A673 (cell line): Measurements from ENCODE around the gene MAVS. TPM values are rescaled to one million over a fixed set of nuclear protein-coding genes. Genes with fewer than 3 reads are reported as not detected.

Source experiments
- BruUV-seq: library from RNA; stranded (reverse); fragments of 400-500 nt; replicated peaks from 2 replicates; lab custom pipeline; 2021; lab: Mats Ljungman, UMichigan
- CTCF ChIA-PET: fragments of 300-600 bp; sonication (Branson Sonifier 250); formaldehyde crosslinking; loops from one replicate; lab custom pipeline; 2022; ENCODE audit warnings: antibody characterized with exemption; lab: Charles Lee
- POLR2A ChIA-PET: fragments of 300-600 bp; sonication (Branson Sonifier 250); formaldehyde crosslinking; loops from one replicate; lab custom pipeline; 2022; ENCODE audit warnings: antibody characterized with exemption; ENCODE audit not compliant: low non-redundant PET; lab: Charles Lee
- DNase-seq: peaks from one replicate; pipeline ENCODE4 v3.0.0-alpha.2; 2015; ENCODE audit warnings: low spot score
- H3K27ac ChIP-seq: fragments of 200-600 bp; sonication (generic); 2 replicates; pipeline ENCODE4 v1.5.1; 2016; ENCODE audit warnings: mixed run types, low read depth, mild to moderate bottlenecking, mixed read lengths, antibody characterized with exemption, low read length; ENCODE audit not compliant: poor library complexity, severe bottlenecking
- H3K27me3 ChIP-seq: fragments of 200-600 bp; sonication (generic); replicated peaks from 2 replicates; pipeline ENCODE4 v1.6.1; 2017; ENCODE audit warnings: mixed run types, low read depth, mild to moderate bottlenecking, mixed read lengths, antibody characterized with exemption, low read length; ENCODE audit not compliant: insufficient read depth, poor library complexity
- H3K36me3 ChIP-seq: fragments of 200-600 bp; sonication (generic); 2 replicates; pipeline ENCODE4 v1.6.1; 2016; ENCODE audit warnings: mixed run types, mild to moderate bottlenecking, mixed read lengths, antibody characterized with exemption, low read length; ENCODE audit not compliant: insufficient read depth, poor library complexity, severe bottlenecking
- H3K4me1 ChIP-seq: fragments of 200-600 bp; sonication (generic); 2 replicates; pipeline ENCODE4 v1.6.1; 2017; ENCODE audit warnings: mixed run types, mild to moderate bottlenecking, mixed read lengths, antibody characterized with exemption, low read length; ENCODE audit not compliant: insufficient read depth, poor library complexity, severe bottlenecking
- H3K4me3 ChIP-seq: fragments of 200-600 bp; sonication (generic); 2 replicates; pipeline ENCODE4 v1.5.1; 2016; ENCODE audit warnings: low read depth, mixed run types, mild to moderate bottlenecking, mixed read lengths, low read length; ENCODE audit not compliant: poor library complexity, severe bottlenecking
- H3K9me3 ChIP-seq: fragments of 200-600 bp; sonication (generic); 2 replicates; pipeline ENCODE4 v1.6.1; 2016; ENCODE audit warnings: mixed run types, low read depth, mild to moderate bottlenecking, mixed read lengths, antibody characterized with exemption, low read length; ENCODE audit not compliant: poor library complexity, severe bottlenecking
- CTCF ChIP-seq: fragments of 300-800, 200-600 bp; sonication (generic); conservative IDR thresholded peaks from 2 replicates; pipeline ENCODE4 v1.5.1; 2017; ENCODE audit warnings: low read depth, mild to moderate bottlenecking, antibody characterized with exemption, low read length, moderate library complexity, mixed read lengths
- EZH2 ChIP-seq: fragments of 200-600 bp; sonication (generic); IDR thresholded peaks from 2 replicates; pipeline ENCODE4 v1.6.1; 2017; ENCODE audit warnings: borderline replicate concordance, low read depth, mild to moderate bottlenecking, mixed read lengths, antibody characterized with exemption, low read length; ENCODE audit not compliant: poor library complexity, severe bottlenecking
- intact Hi-C: fragments of 100-400 bp; cut with micrococcal nuclease; formaldehyde crosslinking; loops from one replicate; pipeline ENCODE4 v1.10.0; 2022; ENCODE audit not compliant: unreplicated experiment
- total RNA-seq: library from RNA; stranded (reverse); gene quantifications from 2 replicates; pipeline ENCODE4 v1.2.3, GENCODE V29; 2021

MAVS gene
- total RNA-seq, 1 experiment from 2014 or later = 28.2 TPM

GRCh38 chr20:3919352-3919751 lies 72.7 kb downstream of the MAVS start:
- TF ChIP-seq CTCF = no peak
- no peak for TF ChIP-seq EZH2
- CTCF ChIA-PET = no interaction called here
- no peak for DNase-seq
- Histone ChIP-seq H3K27ac (no peak overlapping the region), H3K27me3 (no peaks in the 10 kb centered on the region), H3K9me3 (no peaks in the 10 kb centered on the region), H3K36me3 (peaks cover 76% of the 10 kb centered on the region), H3K4me1 (peaks cover 15% of the 10 kb centered on the region), H3K4me3 (no peak overlapping the region)
- intact Hi-C loops = no loop called here
- no TSS peak for BruUV-seq
- POLR2A ChIA-PET = no interaction called here

GRCh38 chr20:3922223-3922982 lies 75.8 kb downstream of the MAVS start:
- Histone ChIP-seq H3K4me3 (no peak overlapping the region), H3K27ac (no peak overlapping the region), H3K27me3 (no peaks in the 10 kb centered on the region), H3K36me3 (peaks cover 49% of the 10 kb centered on the region), H3K4me1 (peaks cover 15% of the 10 kb centered on the region), H3K9me3 (no peaks in the 10 kb centered on the region)
- ChIA-PET POLR2A (no interaction called here), CTCF (interaction anchor here (0.6 kb wide), 1 partner anchor 68 kb away, joined by 3 read pairs; no protein-coding TSS in a partner anchor)
- no peak for TF ChIP-seq CTCF
- no peak for TF ChIP-seq EZH2
- intact Hi-C loops = no loop called here
- DNase-seq = no peak
- no TSS peak for BruUV-seq

GRCh38 chr20:3922983-3923339 lies 76.3 kb downstream of the MAVS start:
- Histone ChIP-seq H3K36me3 (peaks cover 46% of the 10 kb centered on the region), H3K27ac (no peak overlapping the region), H3K27me3 (no peaks in the 10 kb centered on the region), H3K4me3 (no peak overlapping the region), H3K9me3 (no peaks in the 10 kb centered on the region), H3K4me1 (peaks cover 15% of the 10 kb centered on the region)
- TF ChIP-seq CTCF (no peak), EZH2 (no peak)
- intact Hi-C loops = no loop called here
- POLR2A ChIA-PET = no interaction called here
- DNase-seq = no peak
- CTCF ChIA-PET = interaction anchor here (0.6 kb wide), 1 partner anchor 69 kb away, joined by 3 read pairs; no protein-coding TSS in a partner anchor
- no TSS peak for BruUV-seq
